Measurements from ENCODE around the gene STXBP6. TPM values are rescaled to one million over a fixed set of nuclear protein-coding genes. Genes with fewer than 3 reads are reported as not detected.

The STXBP6 gene
- total and polyA plus RNA-seq, 8 donors: 9.9 to 28.5 (median 23.2) TPM

GRCh38 chr14:24853446-24853845 lies 196.5 kb downstream of the STXBP6 start:
- intact Hi-C loops (cut with DNase I): no loop called here
- DNase-seq: peak in 1 of 6 donors; percentile 9

GRCh38 chr14:24852312-24853060 lies 197.5 kb downstream of the STXBP6 start:
- ATAC-seq (no peak), DNase-seq (no peak), FAIRE-seq (peak; percentile 63)
- no peaks in the 10 kb centered on the region for H3K9me3 ChIP-seq
- H3K4me3 ChIP-seq: no peak overlapping the region
- H3K4me1 ChIP-seq: peaks cover 0 to 10% (median 0%) of the 10 kb centered on the region in 3 donors
- no peak overlapping the region for H3K27ac ChIP-seq
- peaks cover 0 to 4% (median 0%) of the 10 kb centered on the region in 3 donors for H3K36me3 ChIP-seq
- 86 to 88% methylated on average over 6 of the region's 6 CpGs for WGBS, 2 donors
- no peak for TF ChIP-seq CTCF (IDR thresholded peaks at IDR 0.05)
- intact Hi-C loops (cut with DNase I): no loop called here
- H3K27me3 ChIP-seq: no peaks in the 10 kb centered on the region

More at GRCh38 chr14:24853446-24853845, 196.5 kb downstream of the STXBP6 start:
- Histone ChIP-seq H3K36me3 (peaks cover 0 to 4% (median 0%) of the 10 kb centered on the region in 3 donors), H3K4me3 (no peak overlapping the region), H3K27me3 (no peaks in the 10 kb centered on the region), H3K9me3 (no peaks in the 10 kb centered on the region), H3K4me1 (peaks cover 0 to 10% (median 0%) of the 10 kb centered on the region in 3 donors), H3K27ac (no peak overlapping the region)
- FAIRE-seq (no peak), ATAC-seq (peak in 3 of 4 donors; percentile 49 to 75 (median 68))
- no peak for TF ChIP-seq CTCF (IDR thresholded peaks at IDR 0.05)
- 49 to 60% methylated on average over 2 of the region's 2 CpGs for WGBS, 2 donors

GRCh38 chr14:24851837-24852236 lies 198.1 kb downstream of the STXBP6 start:
- no peak for TF ChIP-seq CTCF (IDR thresholded peaks at IDR 0.05)
- Histone ChIP-seq H3K9me3 (no peaks in the 10 kb centered on the region), H3K36me3 (peaks cover 0 to 4% (median 0%) of the 10 kb centered on the region in 3 donors), H3K4me1 (peaks cover 0 to 10% (median 0%) of the 10 kb centered on the region in 3 donors), H3K27ac (no peak overlapping the region), H3K4me3 (no peak overlapping the region), H3K27me3 (no peaks in the 10 kb centered on the region)
- FAIRE-seq (no peak), DNase-seq (no peak), ATAC-seq (peak in 2 of 4 donors; percentile 39 to 60)
- intact Hi-C loops (cut with DNase I): no loop called here

GRCh38 chr14:24851406-24851805 lies 198.5 kb downstream of the STXBP6 start:
- no peaks in the 10 kb centered on the region for H3K27me3 ChIP-seq
- intact Hi-C loops (cut with DNase I): no loop called here
- no peaks in the 10 kb centered on the region for H3K9me3 ChIP-seq
- H3K27ac ChIP-seq: no peak overlapping the region
- H3K4me1 ChIP-seq: peaks cover 0 to 10% (median 2%) of the 10 kb centered on the region in 3 donors
- DNase-seq (no peak), ATAC-seq (no peak), FAIRE-seq (no peak)
- WGBS, 2 donors: 93 to 94% methylated on average over 4 of the region's 4 CpGs
- peaks cover 0 to 4% (median 0%) of the 10 kb centered on the region in 3 donors for H3K36me3 ChIP-seq
- TF ChIP-seq CTCF (IDR thresholded peaks at IDR 0.05): no peak
- no peak overlapping the region for H3K4me3 ChIP-seq

GRCh38 chr14:24850072-24850471 lies 199.9 kb downstream of the STXBP6 start:
- Histone ChIP-seq H3K4me3 (no peak overlapping the region), H3K27me3 (no peaks in the 10 kb centered on the region), H3K27ac (no peak overlapping the region), H3K4me1 (peaks cover 0 to 10% (median 2%) of the 10 kb centered on the region in 3 donors), H3K36me3 (no peaks in the 10 kb centered on the region), H3K9me3 (no peaks in the 10 kb centered on the region)
- DNase-seq: no peak
- ATAC-seq: no peak
- TF ChIP-seq CTCF (IDR thresholded peaks at IDR 0.05): no peak
- FAIRE-seq: no peak
- WGBS, 2 donors: 95 to 98% methylated on average over 2 of the region's 2 CpGs
- intact Hi-C loops (cut with DNase I): no loop called here

Data from pancreas (tissue), 10 donors.